HepG2 (cell line): ENCODE data around the gene PLAGL2. TPM values are rescaled to one million over a fixed set of nuclear protein-coding genes. Genes with fewer than 3 reads are reported as not detected.

Source experiments
- ATAC-seq: fragments of 200-7000 bp; cut with Tn5 transposase; 3 replicates; pipeline ENCODE4 v1.9.1; 2020; ENCODE audit warnings: mild to moderate bottlenecking, moderate library complexity
- BruUV-seq: library from RNA; stranded (reverse); fragments of 400-500 nt; replicated peaks from 2 replicates; lab custom pipeline; 2021; lab: Mats Ljungman, UMichigan
- CTCF ChIA-PET: fragments of 300-600 bp; formaldehyde crosslinking; extraction: SDS; loops from one replicate; lab custom pipeline; 2021; ENCODE audit warnings: low total read pairs, inconsistent platforms, low intra/inter-chr PET ratio; lab: Yijun Ruan, JAX
- POLR2A ChIA-PET: fragments of 350-600 bp; sonication (Branson Sonifier 250); formaldehyde crosslinking; loops from one replicate; lab custom pipeline; 2020; ENCODE audit warnings: antibody characterized with exemption, inconsistent platforms; lab: Yijun Ruan, JAX
- DNase-seq: peaks from one replicate; pipeline ENCODE4 v3.0.0-alpha.2; 2015; ENCODE audit warnings: low spot score
- FAIRE-seq: peaks from 3 replicates; lab custom pipeline; 2011; peaks lifted over from hg19 to GRCh38; lab: Jason Lieb, UNC
- H2AFZ ChIP-seq: one replicate; pipeline ENCODE4 v1.6.1; 2011; ENCODE audit warnings: low read length, inconsistent platforms
- H3K27ac ChIP-seq: fragments of 300-600 bp; 3 replicates; pipeline ENCODE4 v1.8.0; 2011; ENCODE audit warnings: mixed run types, mild to moderate bottlenecking, mixed read lengths, low read length, inconsistent platforms; ENCODE audit not compliant: insufficient read depth; ENCODE audit errors: extremely low read length
- H3K27me3 ChIP-seq, 2 experiments: fragments of 200-600 bp in 1 of 2; 2 replicates in 1 of 2; 3 replicates in 1 of 2; pipeline versions ENCODE4 v1.6.0 to v1.8.0; 2011; ENCODE audit warnings: low read length in 2 of 2, mild to moderate bottlenecking in 2 of 2, moderate library complexity in 2 of 2, inconsistent platforms in 1 of 2; ENCODE audit not compliant: insufficient read depth in 2 of 2, control insufficient read depth in 1 of 2
- H3K36me3 ChIP-seq, 2 experiments: fragments of 200-600 bp in 1 of 2; replicated peaks in 1 of 2; 2 replicates in 1 of 2; 3 replicates in 1 of 2; pipeline versions ENCODE4 v1.5.1 to v1.8.0; 2011; ENCODE audit warnings: low read length in 2 of 2, inconsistent platforms in 1 of 2; ENCODE audit not compliant: insufficient read depth in 2 of 2, control insufficient read depth in 1 of 2
- H3K4me1 ChIP-seq: 2 replicates; pipeline ENCODE4 v1.5.1; 2012; ENCODE audit warnings: low read length, inconsistent platforms; ENCODE audit not compliant: insufficient read depth
- H3K4me2 ChIP-seq: 2 replicates; pipeline ENCODE4 v1.6.0; 2011; ENCODE audit warnings: low read depth, low read length, inconsistent platforms
- H3K4me3 ChIP-seq, 3 experiments: fragments of 200-600 bp in 1 of 3; sonication (generic), shearing (Covaris generic) in 1 of 3; replicated peaks in 1 of 3; 2 replicates each; pipeline ENCODE4 v1.5.1; 2011 to 2016; ENCODE audit warnings: low read length in 3 of 3, inconsistent platforms in 2 of 3, low read depth in 2 of 3, mild to moderate bottlenecking in 2 of 3, control low read depth in 1 of 3, mixed read lengths in 1 of 3; ENCODE audit not compliant: insufficient read depth in 1 of 3
- H3K79me2 ChIP-seq: one replicate; pipeline ENCODE4 v1.6.1; 2011; ENCODE audit warnings: low read length, inconsistent platforms; ENCODE audit not compliant: insufficient read depth
- H3K9ac ChIP-seq: 2 replicates; pipeline ENCODE4 v1.6.0; 2011; ENCODE audit warnings: mild to moderate bottlenecking, low read depth, low read length, inconsistent platforms; ENCODE audit not compliant: insufficient read depth
- H3K9me3 ChIP-seq: 2 replicates; pipeline ENCODE4 v1.5.1; 2012; ENCODE audit warnings: mild to moderate bottlenecking, low read length
- H4K20me1 ChIP-seq: 2 replicates; pipeline ENCODE4 v1.6.0; 2011; ENCODE audit warnings: inconsistent platforms, mild to moderate bottlenecking, low read length, moderate library complexity; ENCODE audit not compliant: insufficient read depth
- MAFF ChIP-seq: IDR thresholded peaks from 2 replicates; pipeline ENCODE4 v1.6.1; 2011; ENCODE audit warnings: low read depth, low read length, improper control_type of control experiment
- MAFK ChIP-seq, 2 experiments: IDR thresholded peaks in 1 of 2; conservative IDR thresholded peaks in 1 of 2; 2 replicates each; pipeline ENCODE4 v1.6.1; 2011; ENCODE audit warnings: improper control_type of control experiment in 2 of 2, low read length in 2 of 2
- MXI1 ChIP-seq: IDR thresholded peaks from 3 replicates; pipeline ENCODE4 v1.6.1; 2012; ENCODE audit warnings: low read depth, low read length, inconsistent platforms, borderline replicate concordance
- MYC ChIP-seq: sonication (generic); formaldehyde crosslinking; IDR thresholded peaks from 2 replicates; pipeline ENCODE4 v1.9.0; 2021; ENCODE audit warnings: missing genetic modification reagents, borderline replicate concordance
- PAWR ChIP-seq: sonication (generic); formaldehyde crosslinking; IDR thresholded peaks from 2 replicates; pipeline ENCODE4 v1.4.0; 2020; ENCODE audit warnings: missing genetic modification reagents, mild to moderate bottlenecking, borderline replicate concordance
- RBM22 ChIP-seq: fragments of 200-400 bp; formaldehyde crosslinking; optimal IDR thresholded peaks from 2 replicates; pipeline ENCODE3; 2017; ENCODE audit warnings: mild to moderate bottlenecking, low read length, moderate library complexity
- REL ChIP-seq: sonication (generic); formaldehyde crosslinking; conservative IDR thresholded peaks from 2 replicates; pipeline ENCODE4 v1.8.0; 2022; ENCODE audit warnings: mild to moderate bottlenecking, missing genetic modification reagents, moderate library complexity
- SKIL ChIP-seq: sonication (generic); formaldehyde crosslinking; IDR thresholded peaks from 2 replicates; pipeline ENCODE4 v1.8.0; 2022; ENCODE audit warnings: missing genetic modification reagents, mild to moderate bottlenecking, moderate library complexity, borderline replicate concordance
- SSRP1 ChIP-seq: IDR thresholded peaks from 2 replicates; pipeline ENCODE4 v1.6.1; 2016; ENCODE audit warnings: control low read depth
- WGBS: methylation state at CpG from one replicate; pipeline ENCODE4 v1.1.6; 2017; ENCODE audit warnings: low lambda C conversion rate; 5-methylcytosine and 5-hydroxymethylcytosine counted together
- in situ Hi-C: cut with HindIII; loops from 2 replicates; pipeline ENCODE4 v1.10.0; 2017; ENCODE audit warnings: low pct_unique_long_range_greater_than_20kb; ENCODE audit not compliant: extremely low pct_ligation_motif_present
- intact Hi-C: fragments of 100-400 bp; cut with micrococcal nuclease; formaldehyde crosslinking; loops from one replicate; pipeline ENCODE4 v1.10.0; 2022; ENCODE audit not compliant: unreplicated experiment
- polyA plus RNA-seq, 8 experiments: library from polyadenylated mRNA; depleted of rRNA in 3 of 8; stranded (reverse) in 7 of 8; unstranded in 1 of 8; fragments of >200 nt; fragmentation: Illumina TruSeq in 4 of 8; extraction: Trizol in 4 of 8; gene quantifications; 2 replicates each; pipeline versions ENCODE4 v1.2.1 to v1.2.3, GENCODE V29; 2011 to 2016; ENCODE audit warnings: low read depth in 4 of 8, missing spikeins in 1 of 8, mixed read lengths in 1 of 8; ENCODE audit not compliant: insufficient read depth in 1 of 8
- total RNA-seq, 5 experiments: library from RNA; depleted of rRNA; stranded (reverse); fragments of >200 nt; fragmentation: Illumina TruSeq; extraction: Trizol; gene quantifications; 2 replicates each; pipeline ENCODE4 v1.2.3, GENCODE V29; 2016; ENCODE audit warnings: low read depth in 1 of 5

The PLAGL2 gene
- total and polyA plus RNA-seq, 2 of the 13 experiments (the other 11 are each of a cell fraction or from before 2014, with no cell fraction given): 15.2 to 15.3 TPM

- intact Hi-C loops (loop anchor here (5.0 kb wide), 1 partner anchor 368 kb away; no protein-coding TSS in a partner anchor), in situ Hi-C loops (no loop called here)
- no peak overlapping the region for H3K27ac ChIP-seq
- H3K9me3 ChIP-seq: no peaks in the 10 kb centered on the region
- ATAC-seq: no peak
- no peaks in the 10 kb centered on the region for H3K27me3 ChIP-seq
- TF ChIP-seq SKIL (CRISPR knock-in tag) (0 out of 2 replicates have a peak, but pooled peaks have one; percentile 18), MXI1 (no peak), PAWR (CRISPR knock-in tag) (no peak), RBM22 (peak; percentile 38), MYC (CRISPR knock-in tag) (no peak), REL (CRISPR knock-in tag) (0 out of 2 replicates have a peak, but pooled peaks have one; percentile 33), MAFK (conservative IDR thresholded peaks at IDR 0.05 in 1 of 2, IDR thresholded peaks at IDR 0.05 in 1 of 2; ENCODE audit: low read length in 2 of 2) (peak; percentile 20 to 55; a peak in 2 of 4 replicates), MAFF (0 out of 2 replicates have a peak, but pooled peaks have one; percentile 27), SSRP1 (CRISPR knock-in tag) (no peak)
- BruUV-seq: no TSS peak
- no peak overlapping the region for H3K4me2 ChIP-seq
- H3K9ac ChIP-seq: no peak overlapping the region
- FAIRE-seq: no peak
- no peaks in the 10 kb centered on the region for H3K79me2 ChIP-seq
- POLR2A ChIA-PET: interaction anchor here (1.7 kb wide), 1 partner anchor 12 kb away, joined by 6 read pairs; no protein-coding TSS in a partner anchor
- no peaks in the 10 kb centered on the region for H4K20me1 ChIP-seq
- no peak for DNase-seq
- CTCF ChIA-PET: no interaction called here
- peaks cover 44 to 76% of the 10 kb centered on the region in 2 experiments for H3K36me3 ChIP-seq
- H2AFZ ChIP-seq: no peak overlapping the region
- H3K4me1 ChIP-seq: peaks cover 9% of the 10 kb centered on the region; the same call in 1 of the 2 replicates
- H3K4me3 ChIP-seq: no peak overlapping the region
- 94% methylated on average over 4 of the region's 4 CpGs for WGBS
Observed at GRCh38 chr20:32224463-32224862, 16.9 kb upstream of the PLAGL2 start.
